H54 (cell line): Measurements from ENCODE around the gene GMDS.
"Not testable (repeated sequence)": the region's sequence is repeated elsewhere in the genome, so short reads cannot be mapped to it uniquely, and the experiment has no call there.

Source experiments
- DNase-seq: peaks from one replicate; pipeline ENCODE4 v3.0.0; 2011; ENCODE audit warnings: low spot score, mixed read lengths; ENCODE audit not compliant: insufficient read length
- FAIRE-seq: peaks from 3 replicates; lab custom pipeline; 2011; peaks lifted over from hg19 to GRCh38; lab: Jason Lieb, UNC
- POLR2A ChIP-seq: IDR thresholded peaks from 2 replicates; pipeline ENCODE4 v1.6.1; 2011; ENCODE audit warnings: low read depth, mild to moderate bottlenecking, low read length

The GMDS gene

GRCh38 chr6:1756472-1757129 lies 488.8 kb downstream of the GMDS start:
- no peak for FAIRE-seq
- TF ChIP-seq POLR2A, result no peak
- DNase-seq, result no peak

- not testable (repeated sequence) for FAIRE-seq
These were observed 494.3 kb downstream of the GMDS start for GRCh38 chr6:1751063-1751462.

GRCh38 chr6:1749041-1749440 lies 496.4 kb downstream of the GMDS start:
- FAIRE-seq (no peak), DNase-seq (no peak)
- no peak for TF ChIP-seq POLR2A

More at GRCh38 chr6:1751063-1751462, 494.3 kb downstream of the GMDS start:
- not testable (repeated sequence) for DNase-seq

GRCh38 chr6:1747531-1747930 lies 497.9 kb downstream of the GMDS start:
- DNase-seq (no peak), FAIRE-seq (no peak)
- no peak for TF ChIP-seq POLR2A

GRCh38 chr6:1747003-1747402 lies 498.4 kb downstream of the GMDS start:
- FAIRE-seq, result no peak
- TF ChIP-seq POLR2A, result no peak
- DNase-seq, result no peak

GRCh38 chr6:1745814-1746213 lies 499.6 kb downstream of the GMDS start:
- FAIRE-seq (no peak), DNase-seq (no peak)
- TF ChIP-seq POLR2A, result no peak

- DNase-seq (no peak), FAIRE-seq (no peak)
- TF ChIP-seq POLR2A, result no peak
These were observed 500.9 kb downstream of the GMDS start for GRCh38 chr6:1744543-1744942.

GRCh38 chr6:1739680-1740079 lies 505.7 kb downstream of the GMDS start:
- no peak for DNase-seq
- FAIRE-seq, result no peak
- no peak for TF ChIP-seq POLR2A

- no peak for DNase-seq
- no peak for FAIRE-seq
- no peak for TF ChIP-seq POLR2A
These were observed 506.2 kb downstream of the GMDS start for GRCh38 chr6:1739220-1739619.

- DNase-seq (no peak), FAIRE-seq (no peak)
- no peak for TF ChIP-seq POLR2A
These were observed 506.8 kb downstream of the GMDS start for GRCh38 chr6:1738558-1739081.

- no peak for DNase-seq
- no peak for TF ChIP-seq POLR2A
- FAIRE-seq, result no peak
These were observed 507.7 kb downstream of the GMDS start for GRCh38 chr6:1737463-1738311.

- no peak for DNase-seq
- FAIRE-seq, result no peak
- no peak for TF ChIP-seq POLR2A
These were observed 508.9 kb downstream of the GMDS start for GRCh38 chr6:1736346-1737105.

GRCh38 chr6:1735239-1735803 lies 510.1 kb downstream of the GMDS start:
- no peak for TF ChIP-seq POLR2A
- no peak for FAIRE-seq
- DNase-seq, result no peak

GRCh38 chr6:1730882-1731281 lies 514.5 kb downstream of the GMDS start:
- TF ChIP-seq POLR2A, result no peak
- FAIRE-seq, result no peak

More at GRCh38 chr6:1730882-1731281, 514.5 kb downstream of the GMDS start:
- DNase-seq, result no peak
